Suppressor macrophage treated with lipopolysaccharide for 1 hour (primary cell): Measurements from ENCODE around the gene PI4KA.
"Not testable (repeated sequence)": the region's sequence is repeated elsewhere in the genome, so short reads cannot be mapped to it uniquely, and the experiment has no call there.

Experiments
- DNase-seq, 3 donors: peaks; one replicate each; pipeline ENCODE4 v3.0.0-alpha.2; 2020 to 2022

The PI4KA gene

GRCh38 chr22:20720692-20721408, 137.8 kb downstream of the PI4KA start:
- no peak for DNase-seq

- not testable (repeated sequence) for DNase-seq
These were observed 139.9 kb downstream of the PI4KA start for GRCh38 chr22:20718727-20719126.

DNA sequence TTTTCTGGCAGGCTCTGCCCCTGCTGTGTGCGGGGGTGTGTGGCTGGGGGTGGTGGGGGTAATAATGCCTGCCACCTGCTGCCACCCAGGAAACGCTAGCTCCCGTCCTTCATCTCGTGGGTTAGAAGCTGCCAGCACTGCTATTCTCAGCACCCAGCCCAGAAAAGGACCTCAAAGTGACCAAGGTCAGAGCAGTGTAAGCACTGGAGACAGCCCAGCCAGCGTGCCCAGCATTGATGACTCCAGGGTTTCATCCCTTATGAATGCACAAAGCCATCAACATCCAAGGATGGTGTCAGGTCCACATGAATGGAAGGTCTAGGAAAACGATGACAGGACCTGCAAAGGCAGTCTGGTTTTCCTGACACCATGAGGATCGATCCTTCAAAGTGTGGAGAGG, 140.6 kb downstream of the PI4KA start:
- not testable (repeated sequence) for DNase-seq

DNA sequence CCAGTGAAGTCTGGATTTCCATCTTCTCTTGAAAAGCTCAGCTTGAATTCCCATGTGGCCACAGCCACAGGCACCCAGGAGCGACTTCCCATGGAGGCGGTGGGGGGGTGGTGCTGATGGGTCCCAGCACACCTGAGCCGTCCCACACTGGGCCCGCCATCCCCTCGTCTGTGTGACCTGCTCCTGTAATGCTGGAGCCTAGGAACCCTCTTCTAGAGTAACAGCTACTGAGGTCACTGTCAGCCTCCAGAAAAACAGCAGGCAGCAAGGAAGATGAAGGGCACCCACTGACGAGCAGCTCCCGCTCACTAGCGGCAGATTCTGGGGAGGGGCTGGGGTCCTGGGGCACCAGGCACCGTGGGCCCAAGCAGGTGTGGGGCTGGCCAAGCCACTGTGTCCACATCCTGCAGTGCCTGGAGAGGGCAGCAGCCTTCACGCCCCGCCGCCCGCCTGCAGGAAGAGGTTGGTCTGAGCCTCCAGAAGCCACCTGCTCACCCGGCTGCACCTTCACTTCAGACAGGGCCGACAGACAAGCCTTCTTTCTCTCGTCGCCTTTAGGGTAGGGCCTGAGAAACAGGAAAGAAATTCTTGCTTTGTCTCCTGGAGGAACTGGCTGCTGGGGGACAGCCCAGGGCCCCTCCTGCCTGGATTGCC, 141.3 kb downstream of the PI4KA start:
- DNase-seq, result not testable (repeated sequence)

DNA sequence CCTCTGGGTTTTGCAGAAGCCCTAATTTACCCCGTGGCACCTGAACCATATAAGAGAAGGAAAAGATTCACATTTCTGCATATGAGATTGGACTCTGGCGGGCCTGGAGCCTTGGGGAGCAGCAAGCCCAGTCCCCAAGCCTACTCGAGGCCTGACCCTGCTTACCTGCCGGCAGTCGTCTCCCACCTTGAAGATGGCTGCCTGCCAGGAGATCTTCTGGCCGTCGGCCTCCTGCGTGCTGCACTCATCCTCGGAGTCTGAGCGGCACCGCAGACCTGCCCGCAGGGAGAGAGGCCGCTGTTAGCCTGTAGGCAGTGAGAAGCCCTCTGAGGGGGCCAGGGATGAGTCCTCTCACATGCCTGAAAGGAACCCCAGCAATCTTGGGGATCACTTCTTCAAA, 145.5 kb downstream of the PI4KA start:
- not testable (repeated sequence) for DNase-seq

DNA sequence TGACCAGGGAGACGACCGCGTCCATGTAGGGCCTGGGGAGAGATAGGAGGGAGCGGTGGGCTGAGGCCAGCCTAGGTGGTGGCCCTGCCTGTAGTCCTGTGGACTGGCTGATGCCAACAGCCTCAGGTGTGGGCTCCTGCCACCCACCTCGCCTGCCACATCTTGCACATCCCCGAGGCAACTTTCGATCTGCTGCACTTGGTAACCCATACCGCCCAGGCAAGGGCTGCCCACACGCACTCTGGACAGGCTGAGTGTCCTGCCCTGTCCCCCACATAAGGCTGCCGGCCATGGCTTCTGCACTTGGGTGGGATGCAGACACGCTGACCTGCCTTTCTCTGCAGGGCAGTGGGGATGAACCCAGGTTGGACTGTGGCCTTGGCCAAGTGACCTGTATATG, 148.6 kb downstream of the PI4KA start:
- not testable (repeated sequence) for DNase-seq

GRCh38 chr22:20707549-20708118, 151.0 kb downstream of the PI4KA start:
- not testable (repeated sequence) for DNase-seq

DNA sequence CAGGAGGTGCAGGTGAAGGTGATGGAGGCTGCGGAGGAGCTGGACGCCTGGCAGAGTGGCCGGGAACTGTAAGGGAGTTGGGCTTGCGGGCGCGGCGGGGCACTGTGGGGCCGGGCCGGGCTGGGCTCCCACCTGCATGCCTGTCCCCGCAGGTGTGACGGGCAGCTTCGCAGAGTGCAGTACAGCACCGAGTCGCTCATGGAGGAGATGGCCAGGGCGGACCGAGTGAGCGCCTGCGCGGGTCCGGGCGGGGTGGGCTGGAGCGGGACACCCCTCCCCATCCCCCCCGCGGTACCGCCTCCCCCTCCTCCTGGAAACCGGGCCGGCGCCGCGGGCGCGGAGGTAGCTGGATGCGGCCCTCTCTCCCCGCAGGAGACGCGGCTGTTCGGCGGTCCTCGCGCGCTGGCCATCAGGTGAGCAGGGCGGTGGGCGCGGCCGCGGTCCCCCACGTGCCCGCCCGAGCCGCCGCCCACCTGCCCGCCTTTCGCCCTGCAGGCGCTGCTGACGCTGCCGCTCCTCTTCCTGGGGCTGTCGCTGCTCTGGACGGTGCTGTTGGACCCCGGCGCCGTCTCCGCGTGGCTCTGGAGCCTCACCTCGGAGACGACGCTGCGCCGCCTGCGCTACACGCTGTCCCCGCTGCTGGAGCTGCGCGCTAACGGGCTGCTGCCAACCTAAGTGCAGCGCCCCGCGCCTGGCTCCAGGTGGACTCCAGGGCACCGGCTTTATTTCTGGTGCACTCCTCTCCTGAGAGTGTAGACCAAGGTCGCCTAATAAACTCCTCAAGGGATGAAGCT, 154.6 kb downstream of the PI4KA start:
- DNase-seq, result not testable (repeated sequence)

- not testable (repeated sequence) for DNase-seq
These were observed 155.2 kb downstream of the PI4KA start for GRCh38 chr22:20703414-20703806.

DNA sequence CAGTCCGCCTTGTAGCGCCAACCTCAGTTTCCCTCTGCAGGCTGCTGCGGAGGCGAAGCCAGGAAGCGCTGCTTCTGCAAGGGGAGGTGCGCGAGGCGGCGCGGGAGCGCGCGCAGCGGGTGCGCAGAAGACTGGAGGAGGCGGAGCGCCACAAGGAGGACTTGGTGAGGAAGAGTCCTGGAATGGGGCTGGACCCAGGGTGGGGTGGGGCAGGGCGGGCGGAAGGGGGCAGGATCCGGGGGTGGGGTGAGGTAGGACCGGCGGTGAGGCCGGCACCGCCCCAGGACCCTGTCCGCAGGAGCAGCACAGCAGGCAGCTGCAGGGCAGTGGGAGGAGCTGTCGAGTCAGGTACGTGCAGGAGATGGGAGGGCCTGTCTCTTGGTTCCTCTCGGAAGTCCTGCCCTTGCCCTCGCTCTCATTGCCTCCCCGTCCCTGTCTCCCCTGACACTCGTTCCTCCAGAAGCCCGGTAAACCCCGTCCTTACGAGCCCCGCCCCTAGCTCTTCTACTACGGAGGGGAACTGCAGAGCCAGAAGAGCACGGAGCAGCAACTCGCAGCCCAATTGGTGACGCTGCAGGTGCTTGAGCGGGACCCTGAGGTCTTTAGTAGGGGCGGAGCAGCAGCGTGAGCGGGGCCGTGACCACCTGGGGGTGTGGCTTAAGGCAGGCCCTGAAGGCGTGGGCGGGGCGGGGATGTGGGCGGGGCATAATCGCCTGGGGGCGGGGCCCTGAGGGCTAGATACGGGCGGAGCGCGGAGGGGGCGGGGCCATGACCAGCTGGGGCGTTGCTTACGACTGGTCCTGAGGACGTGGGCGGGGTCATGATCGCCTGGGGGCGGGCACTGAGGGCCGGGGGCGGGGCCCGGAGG, 155.8 kb downstream of the PI4KA start:
- DNase-seq, result peak; percentile 96 to 100 (median 99)

DNA sequence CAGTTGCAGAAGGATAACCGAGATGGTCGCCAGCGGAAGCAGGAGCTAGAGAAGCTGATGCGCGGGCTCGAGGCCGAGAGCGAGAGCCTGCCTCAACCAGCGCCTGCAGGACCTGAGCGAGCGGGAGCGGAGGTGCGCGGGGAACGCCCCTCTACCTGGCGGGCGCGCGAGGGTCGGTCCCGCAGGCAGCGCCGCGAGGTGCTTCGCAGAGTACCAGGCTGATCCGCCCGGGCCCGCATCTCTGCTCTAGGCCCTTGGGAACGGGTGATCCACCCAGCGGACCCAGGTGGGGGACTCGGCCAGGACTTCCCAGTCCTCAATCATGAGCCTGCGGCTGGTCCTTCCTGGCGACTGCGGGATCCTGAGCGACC, 156.5 kb downstream of the PI4KA start:
- not testable (repeated sequence) for DNase-seq

DNA sequence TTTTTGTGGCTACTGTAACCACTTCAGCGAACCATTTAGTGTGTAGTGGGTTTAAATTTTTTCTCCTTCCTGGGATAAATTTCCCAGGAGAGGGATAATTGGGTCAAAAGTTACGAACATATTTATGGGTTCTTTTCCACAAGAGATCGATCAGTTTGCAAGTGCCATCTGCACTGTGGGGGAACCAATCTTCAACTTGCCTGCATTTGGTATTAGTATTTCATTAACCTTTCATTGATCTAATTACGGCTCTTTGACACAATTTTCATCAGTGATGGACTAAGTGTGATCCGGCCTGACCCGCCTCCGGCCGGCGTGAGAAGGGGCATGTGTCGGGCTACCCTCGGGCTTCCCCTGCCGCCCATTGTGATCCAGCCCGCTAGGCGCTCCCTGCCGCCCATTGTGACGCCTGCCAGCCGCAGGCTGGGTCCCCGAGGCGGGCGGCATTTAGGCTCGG, 156.9 kb downstream of the PI4KA start:
- peak; percentile 25 to 38 (median 32) for DNase-seq

DNA sequence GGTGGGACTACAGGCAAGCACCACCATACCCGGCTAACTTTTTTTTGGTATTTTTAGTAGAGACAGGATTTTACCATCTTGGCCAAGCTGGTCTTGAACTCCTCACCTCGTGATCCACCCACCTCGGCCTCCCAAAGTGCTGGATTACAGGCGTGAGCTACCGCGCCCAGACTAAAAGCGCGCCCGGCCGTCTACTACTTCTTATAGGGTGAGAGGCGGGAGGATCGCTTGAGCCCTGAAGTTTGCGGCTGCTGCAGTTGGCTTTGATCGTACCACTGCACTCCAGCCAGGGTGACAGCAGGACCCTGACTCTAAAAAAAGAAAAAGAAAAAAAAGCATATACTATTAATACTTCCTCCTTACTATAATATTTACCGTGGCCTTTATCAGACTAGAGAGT, 158.3 kb downstream of the PI4KA start:
- not testable (repeated sequence) for DNase-seq

DNA sequence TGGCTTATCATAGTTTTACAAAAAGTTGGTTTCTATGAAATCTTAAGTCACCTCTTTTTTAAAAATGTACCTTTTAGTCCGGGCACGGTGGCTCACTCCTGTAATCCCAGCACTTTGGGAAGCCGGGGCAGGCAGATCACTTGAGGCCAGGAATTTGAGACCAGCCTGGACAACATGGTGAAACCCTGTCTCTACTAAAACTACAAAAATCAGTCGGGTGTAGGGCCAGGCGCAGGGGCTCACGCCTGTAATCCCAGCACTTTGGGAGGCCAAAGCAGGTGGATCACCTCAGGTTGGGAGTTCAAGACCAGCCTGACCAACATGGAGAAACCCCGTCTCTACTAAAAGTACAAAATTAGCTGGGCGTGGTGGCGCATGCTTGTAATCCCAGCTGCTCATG, 158.8 kb downstream of the PI4KA start:
- not testable (repeated sequence) for DNase-seq

DNA sequence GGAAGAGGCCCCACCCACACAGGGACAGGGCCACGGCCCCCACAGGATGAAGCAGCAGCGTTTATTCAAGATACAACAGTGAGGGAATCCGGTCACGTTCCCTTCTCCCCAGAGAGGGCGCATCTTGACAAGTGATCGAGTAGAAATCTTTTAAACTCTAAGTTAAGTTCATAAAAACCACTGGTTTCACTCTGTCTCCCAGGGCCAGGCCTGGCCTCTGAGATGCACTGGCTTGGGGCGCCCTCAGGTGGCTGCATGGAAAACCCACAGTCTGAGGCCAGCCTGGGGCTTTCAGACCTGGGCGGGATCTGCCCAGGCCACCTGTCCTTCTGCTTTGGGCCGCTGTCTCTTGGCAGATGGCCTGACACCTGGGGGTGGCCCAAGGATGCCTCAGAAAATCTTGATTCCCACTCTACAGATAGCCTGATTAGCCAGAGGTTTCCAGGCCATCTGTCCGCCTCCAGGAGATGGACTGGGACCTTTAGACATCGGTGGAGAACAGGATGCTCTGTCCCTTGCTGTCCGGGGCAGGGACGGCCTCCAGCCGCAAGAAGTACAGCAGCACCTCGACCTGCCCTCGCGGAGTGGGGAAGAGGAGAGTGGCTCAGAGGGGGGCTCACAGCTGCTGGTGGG, 161.0 kb downstream of the PI4KA start:
- peak; percentile 84 to 91 (median 86) for DNase-seq

- not testable (repeated sequence) for DNase-seq
These were observed 162.6 kb downstream of the PI4KA start for GRCh38 chr22:20696056-20696455.

DNA sequence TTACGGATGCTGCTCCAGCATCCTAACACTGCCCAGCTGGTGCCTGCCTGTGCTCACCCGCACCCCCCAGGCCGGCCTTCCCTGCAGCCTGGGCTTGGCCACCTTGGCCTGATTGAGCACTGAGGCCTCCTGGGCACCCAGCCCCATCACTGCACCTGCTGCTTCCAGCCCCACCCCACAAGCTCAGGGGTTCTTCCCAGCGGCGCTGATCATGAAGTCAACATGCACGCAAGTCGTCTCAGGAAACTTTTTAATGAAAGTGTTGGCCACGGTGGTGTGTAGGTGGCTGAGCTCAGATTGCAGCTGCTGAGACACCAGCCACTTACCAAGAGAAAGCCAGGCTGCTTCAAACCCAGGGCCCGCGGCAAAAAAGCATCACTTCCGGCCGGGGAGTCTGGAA, 163.4 kb downstream of the PI4KA start:
- not testable (repeated sequence) for DNase-seq

GRCh38 chr22:20694256-20694655, 164.4 kb downstream of the PI4KA start:
- not testable (repeated sequence) for DNase-seq

DNA sequence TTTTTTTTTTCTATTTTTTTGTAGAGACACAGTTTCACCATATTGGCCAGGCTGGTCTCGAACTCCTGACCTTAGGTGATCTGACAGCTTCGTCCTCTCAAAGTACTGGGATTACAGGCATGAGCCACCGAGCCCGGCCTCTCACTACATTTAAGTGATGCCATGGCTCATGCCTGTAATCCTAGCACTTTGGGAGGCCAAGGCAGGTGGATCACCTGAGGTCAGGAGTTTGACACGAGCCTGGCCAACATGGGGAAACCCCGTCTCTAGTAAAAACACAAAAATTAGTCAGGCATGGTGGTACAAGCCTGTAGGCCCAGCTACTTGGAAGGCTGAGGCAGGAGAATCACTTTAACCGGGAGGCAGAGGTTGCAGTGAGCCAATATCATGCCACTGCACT, 165.7 kb downstream of the PI4KA start:
- DNase-seq, result not testable (repeated sequence)

GRCh38 chr22:20690586-20691317, 167.9 kb downstream of the PI4KA start:
- DNase-seq, result not testable (repeated sequence)
